Neural cell (in vitro differentiated cells): ENCODE data around the gene GTSE1.

Experiments
- EP300 ChIP-seq: fragments of 450-650 bp; conservative IDR thresholded peaks from 2 replicates; pipeline ENCODE4 v1.6.1; 2014; ENCODE audit warnings: antibody characterized with exemption, mild to moderate bottlenecking, moderate library complexity; ENCODE audit not compliant: poor library complexity, severe bottlenecking
- EZH2 ChIP-seq: fragments of 200-600, 300-800 bp; shearing (Covaris generic), sonication (generic); IDR thresholded peaks from 2 replicates; pipeline ENCODE4 v1.6.1; 2014; ENCODE audit warnings: antibody characterized with exemption, low read length, borderline replicate concordance, mild to moderate bottlenecking; ENCODE audit not compliant: insufficient read depth, poor library complexity, severe bottlenecking
- TAF1 ChIP-seq: IDR thresholded peaks from 2 replicates; pipeline ENCODE4 v1.6.1; 2012; ENCODE audit warnings: low read depth
- TF ChIP-seq, protein P1 (sequence below): fragments of 450-650 bp; IDR thresholded peaks from 2 replicates; pipeline ENCODE4 v1.5.1; 2014; ENCODE audit warnings: antibody characterized with exemption, mild to moderate bottlenecking, moderate library complexity; ENCODE audit not compliant: poor library complexity, severe bottlenecking

DNA sequence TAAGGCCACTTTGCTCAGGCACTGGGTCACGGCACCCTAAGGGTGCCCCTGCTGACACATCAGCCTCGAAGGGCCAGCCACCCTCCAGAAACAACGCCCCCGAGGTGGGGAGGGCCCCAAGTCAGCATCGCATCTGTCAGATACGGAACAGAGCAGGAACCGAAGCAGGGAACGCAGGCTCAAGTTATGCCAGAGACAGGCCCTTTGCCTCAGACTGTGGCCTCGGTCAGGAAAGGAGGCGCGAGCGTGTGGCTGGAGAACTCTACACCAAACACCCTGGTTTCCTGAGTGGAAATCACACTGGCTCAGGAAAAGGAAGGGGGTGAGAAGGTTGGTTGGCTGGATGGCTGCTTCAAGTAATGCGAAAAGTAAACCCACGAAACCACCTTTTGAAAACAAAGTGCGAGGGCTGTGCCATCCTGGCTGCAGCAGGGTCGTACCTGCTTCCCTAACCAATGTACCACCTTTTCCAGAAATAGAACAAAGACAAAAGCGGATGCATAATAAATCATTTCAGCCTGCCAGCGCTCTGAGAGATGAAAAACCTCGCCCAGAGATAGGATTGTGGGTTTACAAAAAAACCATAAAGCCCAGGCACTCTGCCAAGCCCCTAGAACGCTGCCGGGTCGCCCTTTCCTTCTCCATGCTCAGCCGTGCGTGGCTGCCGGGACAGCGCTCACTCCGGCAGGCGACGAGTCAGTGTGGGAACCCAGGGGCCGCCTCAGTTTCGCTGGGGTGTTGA is 77.4 kb downstream of the GTSE1 start:
- TF ChIP-seq TAF1 = no peak
- TF ChIP-seq, protein P1, sequence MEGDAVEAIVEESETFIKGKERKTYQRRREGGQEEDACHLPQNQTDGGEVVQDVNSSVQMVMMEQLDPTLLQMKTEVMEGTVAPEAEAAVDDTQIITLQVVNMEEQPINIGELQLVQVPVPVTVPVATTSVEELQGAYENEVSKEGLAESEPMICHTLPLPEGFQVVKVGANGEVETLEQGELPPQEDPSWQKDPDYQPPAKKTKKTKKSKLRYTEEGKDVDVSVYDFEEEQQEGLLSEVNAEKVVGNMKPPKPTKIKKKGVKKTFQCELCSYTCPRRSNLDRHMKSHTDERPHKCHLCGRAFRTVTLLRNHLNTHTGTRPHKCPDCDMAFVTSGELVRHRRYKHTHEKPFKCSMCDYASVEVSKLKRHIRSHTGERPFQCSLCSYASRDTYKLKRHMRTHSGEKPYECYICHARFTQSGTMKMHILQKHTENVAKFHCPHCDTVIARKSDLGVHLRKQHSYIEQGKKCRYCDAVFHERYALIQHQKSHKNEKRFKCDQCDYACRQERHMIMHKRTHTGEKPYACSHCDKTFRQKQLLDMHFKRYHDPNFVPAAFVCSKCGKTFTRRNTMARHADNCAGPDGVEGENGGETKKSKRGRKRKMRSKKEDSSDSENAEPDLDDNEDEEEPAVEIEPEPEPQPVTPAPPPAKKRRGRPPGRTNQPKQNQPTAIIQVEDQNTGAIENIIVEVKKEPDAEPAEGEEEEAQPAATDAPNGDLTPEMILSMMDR = no peak
- TF ChIP-seq EZH2 = no peak
- TF ChIP-seq EP300 = no peak
